Urinary bladder (tissue), 4 donors: ENCODE data around the gene NECAB3. TPM values are rescaled to one million over a fixed set of nuclear protein-coding genes. Genes with fewer than 3 reads are reported as not detected.
A peak's percentile ranks its signal among the peaks of the same experiment; 100 is the strongest.

Experiments
- DNase-seq: peaks from one replicate; pipeline ENCODE4 v3.0.0-alpha.2; 2015; ENCODE audit errors: extremely low spot score
- H3K27ac ChIP-seq: one replicate; pipeline ENCODE4 v1.5.1; 2013; ENCODE audit warnings: low read depth, mild to moderate bottlenecking, moderate library complexity
- H3K36me3 ChIP-seq: one replicate; pipeline ENCODE4 v1.6.1; 2013; ENCODE audit warnings: mild to moderate bottlenecking, moderate library complexity; ENCODE audit not compliant: insufficient read depth
- H3K4me1 ChIP-seq: one replicate; pipeline ENCODE4 v1.6.1; 2013; ENCODE audit warnings: mild to moderate bottlenecking, moderate library complexity; ENCODE audit not compliant: insufficient read depth
- H3K4me3 ChIP-seq: one replicate; pipeline ENCODE4 v1.5.1; 2013; ENCODE audit warnings: low read depth, low read length
- WGBS: extraction: QIAGEN DNeasy Blood & Tissue Kit; methylation state at CpG from one replicate; pipeline ENCODE4 v1.1.7; 2013; 5-methylcytosine and 5-hydroxymethylcytosine counted together
- polyA plus RNA-seq: library from polyadenylated mRNA; stranded (reverse); fragments of 200-250 nt; gene quantifications from one replicate; pipeline ENCODE4 v1.2.3, GENCODE V29; 2013
- total RNA-seq: library from RNA; depleted of rRNA; stranded (reverse); fragments of >200 nt; gene quantifications from one replicate; pipeline ENCODE4 v1.2.3, GENCODE V29; 2014
- donor health status: healthy with polysubstance abuse.
- donor health status: healthy.

The NECAB3 gene, protein sequence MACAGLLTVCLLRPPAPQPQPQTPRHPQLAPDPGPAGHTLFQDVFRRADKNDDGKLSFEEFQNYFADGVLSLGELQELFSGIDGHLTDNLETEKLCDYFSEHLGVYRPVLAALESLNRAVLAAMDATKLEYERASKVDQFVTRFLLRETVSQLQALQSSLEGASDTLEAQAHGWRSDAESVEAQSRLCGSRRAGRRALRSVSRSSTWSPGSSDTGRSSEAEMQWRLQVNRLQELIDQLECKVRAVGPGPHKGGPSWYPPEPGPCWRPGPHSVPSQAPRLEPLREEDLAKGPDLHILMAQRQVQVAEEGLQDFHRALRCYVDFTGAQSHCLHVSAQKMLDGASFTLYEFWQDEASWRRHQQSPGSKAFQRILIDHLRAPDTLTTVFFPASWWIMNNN
- total RNA-seq (18.6 TPM), polyA plus RNA-seq (33.4 TPM)

DNA sequence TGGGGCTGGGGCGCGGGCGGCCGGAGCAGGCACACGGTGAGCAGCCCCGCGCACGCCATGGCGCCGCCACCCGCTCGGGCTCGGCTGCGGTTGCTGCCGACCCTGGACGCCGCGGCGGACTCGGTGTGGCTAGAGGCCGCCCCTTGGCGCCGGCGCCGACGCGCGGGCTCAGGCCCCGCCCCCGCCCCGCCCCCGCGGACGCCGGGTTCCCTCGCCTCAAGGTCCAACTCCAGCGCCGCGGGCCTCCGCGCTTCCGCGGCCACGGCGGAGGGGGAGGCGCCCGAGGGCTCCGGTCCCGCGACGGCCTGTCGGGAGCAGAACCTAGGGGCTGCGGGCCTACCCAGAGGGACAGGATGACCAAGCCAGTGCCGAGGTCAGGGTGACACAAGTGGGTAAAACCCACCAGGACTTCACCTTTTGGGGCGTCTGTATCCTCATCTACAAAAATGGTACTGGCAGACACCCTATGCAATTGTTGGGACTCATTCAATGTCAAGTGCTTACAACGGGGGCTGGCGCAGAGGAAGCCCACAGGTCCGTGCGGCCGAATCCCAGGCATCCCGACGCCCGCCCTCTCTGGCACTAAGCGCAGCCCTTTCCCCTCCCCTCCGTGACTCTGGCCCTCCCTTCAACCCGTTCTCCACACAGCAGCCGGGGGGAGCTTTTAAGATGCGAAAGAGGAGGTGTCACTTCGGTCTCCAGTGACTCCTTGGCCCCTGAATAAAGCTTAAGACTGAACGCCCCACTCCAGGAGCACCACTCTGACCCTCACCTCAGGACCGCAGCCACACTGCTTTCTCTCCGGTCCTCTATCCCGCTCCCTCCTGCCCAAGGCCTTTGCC is at the start of gene NECAB3:
Gene NECAB3 (minus strand): TSS at position 135 of the 842 bp plus-strand sequence. CDS start 76 bp downstream, at position 59.
- 3% methylated on average over 73 of the region's 73 CpGs for WGBS

DNA sequence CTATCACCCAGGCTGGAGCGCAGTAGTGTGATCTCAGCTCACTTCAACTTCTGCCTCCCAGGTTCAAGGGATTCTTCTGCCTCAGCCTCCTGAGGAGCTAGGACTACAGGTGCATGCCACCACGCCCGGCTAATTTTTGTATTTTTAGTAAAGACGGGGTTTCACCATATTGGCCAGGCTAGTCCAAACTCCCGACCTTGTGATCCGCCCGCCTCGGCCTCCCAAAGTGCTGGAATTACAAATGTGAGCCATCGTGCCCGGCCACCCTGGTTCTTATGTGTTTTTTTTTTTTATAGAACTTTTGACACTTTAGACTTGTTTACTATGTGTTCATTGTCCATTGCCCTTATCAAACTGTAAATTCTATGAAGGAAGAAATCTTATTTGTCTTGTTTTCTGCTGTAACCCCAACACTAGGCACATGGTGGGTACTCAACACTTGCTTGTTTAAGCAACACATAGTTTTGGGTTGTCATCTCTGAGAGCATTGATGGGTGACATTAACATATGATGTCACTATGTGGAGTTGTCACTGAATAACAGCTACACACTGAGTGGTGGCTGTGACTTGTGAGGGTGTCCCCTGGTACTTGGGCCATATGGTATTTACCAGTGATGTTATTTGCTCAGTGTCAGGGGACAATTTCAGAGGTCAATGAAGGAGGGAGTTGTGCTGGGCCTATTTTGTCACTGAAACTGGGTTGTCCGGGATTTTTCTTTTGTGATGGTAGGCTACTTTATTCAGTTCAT is 47.3 kb upstream of the NECAB3 start:
- DNase-seq, result no peak
- Histone ChIP-seq H3K36me3 (no peaks in the 10 kb centered on the region), H3K27ac (no peak overlapping the region), H3K4me3 (no peak overlapping the region), H3K4me1 (no peaks in the 10 kb centered on the region)
- 95% methylated on average over 11 of the region's 11 CpGs for WGBS

More for the DNA sequence above, at the start of gene NECAB3:
- H3K36me3 ChIP-seq, result no peaks in the 10 kb centered on the region
- H3K27ac ChIP-seq, result peak within 1 kb of the TSS; percentile 85
- H3K4me3 ChIP-seq, result peak within 1 kb of the TSS; percentile 78
- no peak for DNase-seq
- no peaks in the 10 kb centered on the region for H3K4me1 ChIP-seq

DNA sequence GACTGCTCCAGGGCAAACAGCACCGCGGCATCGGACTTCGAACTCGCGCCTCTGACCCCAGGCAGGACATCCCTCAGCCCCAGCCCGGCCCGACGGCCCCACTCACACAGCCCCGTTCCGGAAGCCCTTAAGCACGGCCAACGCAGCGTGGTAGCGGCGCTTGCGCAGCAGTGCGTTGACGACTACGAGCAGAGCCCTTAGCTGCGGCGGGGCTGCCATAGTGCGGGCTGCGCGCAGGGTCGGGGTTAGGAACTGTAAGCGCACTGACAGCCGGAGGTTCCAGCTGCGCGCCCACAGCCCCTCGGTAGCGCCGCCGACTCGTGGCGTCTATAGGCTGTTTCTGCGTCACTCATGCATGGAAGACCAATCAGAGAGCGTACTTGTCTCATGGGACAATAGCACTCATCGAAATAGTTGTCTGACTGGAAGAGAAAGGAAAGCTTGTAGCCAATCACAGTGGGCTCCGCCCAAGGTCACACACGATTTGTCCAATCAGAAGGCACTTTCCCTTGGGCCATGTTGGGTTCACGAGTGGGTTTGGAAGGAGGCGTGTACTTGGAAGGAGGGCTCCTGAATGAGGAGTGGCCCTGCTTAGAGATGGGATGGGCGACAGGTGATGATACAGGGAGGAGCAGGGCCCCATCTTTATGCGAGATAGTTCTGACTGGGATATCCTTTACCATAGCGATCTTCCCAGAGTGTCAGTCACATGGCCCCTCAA is 45.9 kb upstream of the NECAB3 start, which contains the start of gene PXMP4:
Gene PXMP4 (minus strand): TSS at position 322 of the 721 bp plus-strand sequence. CDS start 103 bp downstream, at position 219.
- DNase-seq, result peak; percentile 92
- no peaks in the 10 kb centered on the region for H3K36me3 ChIP-seq
- no peaks in the 10 kb centered on the region for H3K4me1 ChIP-seq
- 3% methylated on average over 46 of the region's 46 CpGs for WGBS
- peak within 1 kb of the TSS; percentile 54 for H3K27ac ChIP-seq
- H3K4me3 ChIP-seq, result peak within 1 kb of the TSS; percentile 69

DNA sequence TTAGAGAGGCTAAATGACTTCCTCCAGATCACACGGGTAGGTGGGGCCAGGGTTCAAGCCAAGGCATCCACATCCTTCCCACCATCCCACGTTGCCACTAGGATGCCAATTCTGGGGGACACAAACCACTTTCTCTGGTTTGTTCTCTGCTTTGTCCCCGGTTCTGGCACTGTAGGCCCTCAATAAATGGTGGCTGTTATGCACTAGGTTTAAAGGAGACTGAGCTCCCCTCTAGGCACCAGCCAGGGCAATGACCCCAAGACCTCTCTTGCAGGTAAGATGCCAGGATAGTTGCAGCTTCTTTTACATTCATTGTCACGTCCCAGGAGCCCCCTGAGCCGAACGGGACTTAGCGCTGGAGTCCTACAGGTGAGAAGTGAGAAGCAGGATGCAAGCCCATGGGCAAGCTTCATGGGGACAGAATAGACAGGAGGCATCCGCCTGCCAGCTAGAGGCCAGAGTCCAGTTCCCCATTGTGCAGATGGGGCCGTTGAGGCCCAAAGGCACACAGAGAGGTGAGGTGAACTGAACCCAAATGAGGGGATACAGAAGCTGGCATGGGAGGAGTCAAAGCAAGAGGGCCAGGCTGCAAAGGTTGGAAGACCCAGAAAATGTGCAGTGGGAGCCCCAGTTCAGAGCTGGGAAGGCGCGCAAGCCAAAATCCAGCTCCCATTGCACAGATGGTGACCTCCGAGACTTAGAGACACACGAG is 45.2 kb upstream of the NECAB3 start:
- WGBS, result 46% methylated on average over 13 of the region's 13 CpGs
- H3K27ac ChIP-seq, result peak overlapping the region; percentile 54
- H3K4me1 ChIP-seq, result no peaks in the 10 kb centered on the region
- DNase-seq, result no peak
- no peaks in the 10 kb centered on the region for H3K36me3 ChIP-seq
- peak overlapping the region; percentile 69 for H3K4me3 ChIP-seq

DNA sequence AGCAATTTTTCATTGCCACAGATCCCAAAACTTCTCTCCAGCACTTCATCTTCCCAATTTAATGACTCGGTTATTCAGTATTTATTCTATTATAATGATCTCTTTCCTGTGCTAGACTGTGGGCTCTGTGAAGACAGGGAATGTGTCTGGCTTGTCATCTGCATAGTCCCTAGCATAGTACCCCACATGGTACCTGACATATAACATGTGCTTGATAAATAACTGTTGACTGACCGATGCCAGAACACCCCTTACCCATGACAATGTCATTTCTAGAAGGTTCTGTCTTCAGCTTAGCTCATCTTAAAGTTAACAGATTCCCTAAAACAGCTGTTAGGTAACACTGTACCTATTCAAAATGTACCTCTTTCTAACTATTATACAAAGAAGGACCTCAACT is 42.3 kb upstream of the NECAB3 start:
- Histone ChIP-seq H3K4me3 (no peak overlapping the region), H3K27ac (no peak overlapping the region), H3K4me1 (no peaks in the 10 kb centered on the region), H3K36me3 (no peaks in the 10 kb centered on the region)
- no peak for DNase-seq
- WGBS, result 86% methylated on average over 2 of the region's 2 CpGs

DNA sequence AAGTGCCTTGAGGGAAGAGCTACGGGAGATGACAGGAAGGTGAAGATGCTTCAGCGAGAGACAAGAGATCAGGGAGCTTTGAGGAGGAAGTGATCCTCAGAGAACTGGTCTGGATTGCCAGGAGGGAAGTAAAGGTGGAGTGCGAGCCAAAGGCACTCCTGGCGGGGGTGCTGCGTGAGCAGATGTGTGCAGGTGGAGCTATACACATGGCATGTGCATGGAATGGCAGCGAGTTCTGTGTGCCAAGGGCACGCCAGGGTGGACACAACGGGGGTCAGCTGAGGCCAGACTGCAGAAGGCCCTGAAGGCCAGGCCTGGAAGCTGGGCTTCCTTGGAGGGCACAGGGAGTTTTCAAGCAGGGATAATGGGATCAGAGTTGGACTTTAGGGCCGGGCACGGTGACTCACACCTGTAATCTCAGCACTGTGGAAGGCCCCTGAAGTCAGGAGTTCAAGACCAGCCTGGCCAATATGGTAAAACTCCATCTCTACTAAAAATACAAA is 39.7 kb upstream of the NECAB3 start:
- no peak overlapping the region for H3K4me3 ChIP-seq
- H3K27ac ChIP-seq, result no peak overlapping the region
- H3K36me3 ChIP-seq, result no peaks in the 10 kb centered on the region
- no peaks in the 10 kb centered on the region for H3K4me1 ChIP-seq
- no peak for DNase-seq
- 91% methylated on average over 10 of the region's 10 CpGs for WGBS

DNA sequence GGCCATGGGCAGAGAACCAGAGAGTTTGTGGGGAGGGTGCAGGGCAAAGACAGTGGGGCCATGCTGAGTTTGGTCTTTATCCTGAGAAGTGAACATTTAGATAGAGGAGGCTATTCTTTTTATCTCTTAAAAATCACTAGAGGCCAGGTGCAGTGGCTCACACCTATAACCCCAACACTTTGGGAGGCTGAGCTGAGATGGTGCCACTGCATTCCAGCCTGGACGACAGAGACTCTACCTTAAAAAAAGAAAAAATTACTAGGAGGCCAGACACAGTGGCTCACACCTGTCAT is 37.2 kb upstream of the NECAB3 start:
- 72% methylated on average over 1 of the region's 1 CpG for WGBS
- Histone ChIP-seq H3K36me3 (no peaks in the 10 kb centered on the region), H3K4me3 (no peak overlapping the region)

DNA sequence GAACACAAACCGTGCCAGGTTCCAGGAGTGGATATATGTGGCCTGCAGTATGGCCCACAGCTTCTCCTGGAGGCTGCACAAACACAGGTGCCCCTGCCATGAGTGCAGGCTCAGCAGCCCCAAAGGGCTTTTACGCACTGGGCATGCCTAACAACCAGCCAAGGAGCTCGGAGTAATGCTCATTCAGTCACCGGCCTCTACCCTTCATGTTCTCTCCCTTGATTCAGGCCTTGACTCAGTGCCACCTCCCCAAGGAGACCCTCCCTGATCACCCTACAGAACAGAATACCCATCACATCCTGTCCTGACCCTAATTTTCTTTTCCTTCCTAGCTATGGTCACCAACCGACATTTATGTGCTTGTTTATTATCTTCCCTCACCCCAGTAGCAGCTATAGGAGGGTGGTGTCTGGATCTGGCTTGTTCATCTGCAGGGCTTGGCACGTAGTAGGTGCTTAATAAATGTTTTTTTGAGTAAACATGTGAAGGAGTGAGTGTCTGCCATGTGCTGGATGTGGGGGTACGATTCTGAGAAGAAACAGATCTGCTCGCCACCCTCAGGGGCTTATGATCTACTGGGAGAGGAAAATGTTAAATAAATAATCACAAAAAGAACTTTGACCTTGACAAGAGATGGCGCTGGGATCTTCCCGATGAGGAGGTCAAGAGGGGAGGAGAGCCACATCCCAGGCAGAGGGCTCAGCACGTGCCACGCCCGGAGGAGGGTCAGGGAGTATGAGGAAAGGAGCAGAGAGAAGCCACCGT is 36.6 kb upstream of the NECAB3 start:
- no peak for DNase-seq
- no peaks in the 10 kb centered on the region for H3K4me1 ChIP-seq
- 78% methylated on average over 14 of the region's 14 CpGs for WGBS
- H3K4me3 ChIP-seq, result no peak overlapping the region
- no peak overlapping the region for H3K27ac ChIP-seq
- H3K36me3 ChIP-seq, result no peaks in the 10 kb centered on the region

More for the DNA sequence above, 37.2 kb upstream of the NECAB3 start:
- no peaks in the 10 kb centered on the region for H3K4me1 ChIP-seq
- H3K27ac ChIP-seq, result no peak overlapping the region
- DNase-seq, result no peak

DNA sequence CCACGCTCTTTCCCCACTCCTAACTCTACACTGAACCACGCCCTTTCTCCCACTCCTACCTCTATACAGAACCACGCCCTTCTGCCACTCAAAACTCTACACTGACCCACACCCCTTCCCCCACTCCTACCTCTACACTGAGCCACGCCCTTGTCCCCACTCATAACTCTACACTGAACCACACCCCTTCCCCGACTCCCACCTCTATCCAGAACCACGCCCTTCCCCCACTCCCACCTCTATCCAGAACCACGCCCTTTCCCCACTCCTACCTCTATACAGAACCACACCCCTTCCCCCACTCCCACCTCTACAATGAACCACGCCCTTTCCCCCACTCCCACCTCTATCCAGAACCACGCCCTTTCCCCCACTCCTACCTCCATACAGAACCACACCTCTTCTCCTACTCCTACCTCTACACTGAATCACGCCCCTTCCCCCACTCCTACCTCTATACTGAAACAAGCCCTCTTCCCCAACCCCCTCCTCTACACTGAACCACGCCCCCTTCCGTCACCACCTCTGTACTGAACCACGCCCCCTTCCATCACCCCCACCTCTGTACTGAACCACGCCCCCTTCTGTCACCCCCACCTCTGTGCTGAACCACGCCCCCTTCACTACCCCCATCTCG is 35.8 kb upstream of the NECAB3 start:
- H3K4me1 ChIP-seq, result no peaks in the 10 kb centered on the region
- peak overlapping the region; percentile 15 for H3K27ac ChIP-seq
- no peak overlapping the region for H3K4me3 ChIP-seq
- WGBS, result 83% methylated on average over 16 of the region's 16 CpGs
- no peak for DNase-seq
- H3K36me3 ChIP-seq, result no peaks in the 10 kb centered on the region

DNA sequence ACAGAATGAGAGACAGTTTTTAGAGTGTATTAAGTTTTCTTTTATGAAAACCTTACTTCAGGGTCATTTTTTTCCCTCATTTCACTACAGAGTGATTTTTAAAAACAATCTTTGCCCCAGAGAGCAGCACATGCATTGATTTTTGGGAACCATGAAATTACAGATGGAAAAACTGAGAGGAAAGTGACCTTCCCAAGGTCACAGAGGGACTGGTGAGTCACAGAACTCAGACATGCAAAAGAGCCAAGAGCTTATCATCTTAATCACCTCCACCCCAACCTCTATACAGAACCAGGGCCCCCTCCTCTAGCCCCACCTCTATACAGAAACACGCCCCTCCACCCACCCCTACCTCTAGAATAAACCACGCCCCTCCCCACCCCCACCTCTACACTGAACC is 35.2 kb upstream of the NECAB3 start:
- no peak for DNase-seq
- no peak overlapping the region for H3K27ac ChIP-seq
- H3K4me1 ChIP-seq, result no peaks in the 10 kb centered on the region
- 80% methylated on average over 2 of the region's 2 CpGs for WGBS
- no peaks in the 10 kb centered on the region for H3K36me3 ChIP-seq
- no peak overlapping the region for H3K4me3 ChIP-seq

DNA sequence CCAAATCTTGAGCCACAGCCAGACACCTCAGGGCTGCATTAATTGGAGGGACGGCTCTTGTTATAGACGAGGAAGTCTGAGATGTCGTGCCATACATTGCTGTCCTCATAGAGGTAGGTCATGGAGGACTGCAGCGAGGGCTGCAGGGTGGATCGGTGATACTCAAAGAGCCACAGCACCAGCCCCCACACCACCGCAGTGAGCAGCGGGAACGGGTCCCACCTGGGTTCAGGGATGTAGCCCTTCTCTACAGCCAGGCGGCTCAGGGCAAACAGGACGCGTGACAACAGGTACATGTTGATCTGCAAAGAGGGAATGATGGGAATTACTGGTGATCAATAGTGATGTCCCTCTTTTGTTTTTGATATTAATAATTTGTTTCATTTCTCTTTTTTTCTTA is 33.4 kb upstream of the NECAB3 start:
- Histone ChIP-seq H3K27ac (no peak overlapping the region), H3K4me1 (no peaks in the 10 kb centered on the region), H3K36me3 (no peaks in the 10 kb centered on the region), H3K4me3 (no peak overlapping the region)
- no peak for DNase-seq
- 90% methylated on average over 11 of the region's 11 CpGs for WGBS
